ENCODE measurements around the gene USH1C.

The USH1C gene

DNA sequence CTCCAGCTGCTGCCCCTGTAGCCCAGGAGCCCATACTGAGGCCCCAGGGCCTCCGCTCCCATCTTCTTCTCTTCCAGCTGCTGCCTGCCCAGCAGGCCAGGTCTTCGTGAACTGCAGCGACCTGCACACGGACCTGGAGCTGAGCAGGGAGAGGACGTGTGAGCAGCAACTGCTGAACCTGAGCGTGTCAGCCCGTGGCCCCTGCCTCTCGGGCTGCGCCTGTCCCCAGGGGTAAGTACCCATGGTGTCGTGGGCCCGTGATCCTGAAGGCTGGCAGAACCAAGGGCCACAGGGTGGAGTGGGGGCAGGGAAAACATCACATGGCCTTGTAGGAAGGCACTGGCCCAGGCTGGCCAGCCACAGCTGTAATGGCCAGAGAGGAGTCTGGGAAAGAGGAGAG lies 34.1 kb upstream of the USH1C start:
- no peak overlapping the region for H3K4me3 ChIP-seq (ENCODE audit: insufficient read depth in 1 of 2, low read depth in 1 of 2, low read length in 2 of 2)
- H4K8ac ChIP-seq (ENCODE audit: low read length): no peak overlapping the region
- H4K91ac ChIP-seq (ENCODE audit: low read length): no peak overlapping the region
- no peak overlapping the region for H2BK120ac ChIP-seq (ENCODE audit: low read depth, low read length)
- H2BK12ac ChIP-seq (ENCODE audit: low read length in 2 of 2): no peak overlapping the region
- no peak for DNase-seq
- H3K18ac ChIP-seq (ENCODE audit: low read depth in 1 of 2, low read length in 2 of 2): no peak overlapping the region
- no peak overlapping the region for H2BK5ac ChIP-seq (ENCODE audit: low read depth, low read length, poor library complexity, severe bottlenecking)
- H2AFZ ChIP-seq (ENCODE audit: low read depth, low read length): no peak overlapping the region
- no peak overlapping the region for H2BK15ac ChIP-seq (ENCODE audit: low read depth, poor library complexity, severe bottlenecking)
- H3K27me3 ChIP-seq (ENCODE audit: control insufficient read depth in 1 of 2, insufficient read depth in 1 of 2, low read length in 2 of 2): peaks cover 8 to 74% of the 10 kb centered on the region in 2 experiments
- H3K36me3 ChIP-seq (ENCODE audit: control insufficient read depth in 1 of 2, insufficient read depth in 2 of 2, low read depth in 1 of 2, low read length in 2 of 2): no peaks in the 10 kb centered on the region
- no peaks in the 10 kb centered on the region for H3K9me3 ChIP-seq (ENCODE audit: control insufficient read depth, low read length)
- no peak overlapping the region for H3K23ac ChIP-seq (ENCODE audit: low read length in 2 of 2)
- H3K4me2 ChIP-seq (ENCODE audit: low read length, poor library complexity, severe bottlenecking): no peak overlapping the region
- no peak overlapping the region for H2AK5ac ChIP-seq (ENCODE audit: low read length, severe bottlenecking)
- no peaks in the 10 kb centered on the region for H3K4me1 ChIP-seq (ENCODE audit: control insufficient read depth, insufficient read depth, low read depth, low read length)
- H3K79me1 ChIP-seq (replicated peaks; ENCODE audit: low read length, poor library complexity, severe bottlenecking): no peaks in the 10 kb centered on the region
- no peak overlapping the region for H3K14ac ChIP-seq (ENCODE audit: low read length in 2 of 2)
- no peak overlapping the region for H3K27ac ChIP-seq (ENCODE audit: low read length, poor library complexity, severe bottlenecking)
- H3K9ac ChIP-seq (ENCODE audit: low read length): no peak overlapping the region
- 90% methylated on average over 11 of the region's 11 CpGs for WGBS
- H3K4ac ChIP-seq (ENCODE audit: low read depth in 1 of 2, low read length in 2 of 2): no peak overlapping the region

DNA sequence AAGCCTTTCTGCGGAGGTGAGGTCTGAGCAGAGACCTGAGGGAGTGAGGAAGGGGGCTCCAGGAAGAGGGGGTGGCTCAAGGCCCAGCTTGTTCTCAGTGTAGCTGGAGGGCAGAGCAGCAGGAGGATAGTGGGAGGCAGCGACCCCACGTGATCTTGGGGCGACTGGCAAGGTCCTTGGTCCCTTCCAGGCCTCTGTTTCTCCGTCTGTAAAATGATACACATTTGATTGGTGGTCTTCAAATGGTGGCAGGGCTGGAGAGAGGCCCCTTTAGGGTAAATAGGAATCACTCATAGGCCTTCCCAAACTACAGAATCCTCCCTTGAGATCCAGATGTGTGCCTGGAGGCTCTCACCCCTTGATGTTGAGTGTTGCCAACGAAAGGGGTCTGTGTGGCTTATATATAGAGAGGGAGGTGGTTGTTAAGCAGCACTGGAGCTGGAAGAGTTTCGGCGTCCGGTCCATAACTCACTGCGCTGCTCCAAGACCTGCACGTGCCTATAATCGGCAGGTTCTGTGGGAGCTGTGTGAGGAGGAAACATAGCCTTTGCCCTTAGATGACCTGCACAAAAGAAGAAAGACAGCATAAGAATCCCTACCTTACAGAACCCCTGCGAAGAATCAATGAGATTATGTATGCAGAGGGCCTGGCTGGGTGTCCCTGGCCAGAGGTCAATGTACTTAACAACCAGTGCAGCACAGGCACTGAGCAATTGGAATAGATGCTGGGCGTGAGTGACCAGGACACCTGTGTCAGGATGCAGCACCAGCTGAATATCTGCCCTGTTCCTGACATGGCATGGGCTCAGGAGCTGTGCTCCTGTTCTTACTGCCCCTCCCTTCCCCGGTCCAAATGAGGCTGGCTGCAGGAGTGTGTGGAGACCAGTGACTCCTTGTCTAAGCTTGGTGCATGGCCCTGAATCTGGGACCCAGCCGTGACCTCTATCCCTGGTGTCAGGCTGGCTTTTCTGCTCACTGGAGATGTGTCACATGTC lies 31.5 kb upstream of the USH1C start:
- no peak overlapping the region for H3K14ac ChIP-seq (ENCODE audit: low read length in 2 of 2)
- no peak overlapping the region for H2AK5ac ChIP-seq (ENCODE audit: low read length, severe bottlenecking)
- H2BK5ac ChIP-seq (ENCODE audit: low read depth, low read length, poor library complexity, severe bottlenecking): no peak overlapping the region
- H3K36me3 ChIP-seq (ENCODE audit: control insufficient read depth in 1 of 2, insufficient read depth in 2 of 2, low read depth in 1 of 2, low read length in 2 of 2): no peaks in the 10 kb centered on the region
- H2BK120ac ChIP-seq (ENCODE audit: low read depth, low read length): no peak overlapping the region
- H2BK15ac ChIP-seq (ENCODE audit: low read depth, poor library complexity, severe bottlenecking): no peak overlapping the region
- H2AFZ ChIP-seq (ENCODE audit: low read depth, low read length): no peak overlapping the region
- no peak overlapping the region for H3K27ac ChIP-seq (ENCODE audit: low read length, poor library complexity, severe bottlenecking)
- peaks cover 9 to 82% of the 10 kb centered on the region in 2 experiments for H3K27me3 ChIP-seq (ENCODE audit: control insufficient read depth in 1 of 2, insufficient read depth in 1 of 2, low read length in 2 of 2)
- no peak for DNase-seq
- H3K18ac ChIP-seq (ENCODE audit: low read depth in 1 of 2, low read length in 2 of 2): no peak overlapping the region
- no peak overlapping the region for H4K8ac ChIP-seq (ENCODE audit: low read length)
- no peak overlapping the region for H3K9ac ChIP-seq (ENCODE audit: low read length)
- H3K79me1 ChIP-seq (replicated peaks; ENCODE audit: low read length, poor library complexity, severe bottlenecking): no peaks in the 10 kb centered on the region
- WGBS: 76% methylated on average over 14 of the region's 16 CpGs
- H2BK12ac ChIP-seq (ENCODE audit: low read length in 2 of 2): no peak overlapping the region
- H3K4me1 ChIP-seq (ENCODE audit: control insufficient read depth, insufficient read depth, low read depth, low read length): no peaks in the 10 kb centered on the region
- H3K4ac ChIP-seq (ENCODE audit: low read depth in 1 of 2, low read length in 2 of 2): no peak overlapping the region
- H4K91ac ChIP-seq (ENCODE audit: low read length): no peak overlapping the region
- H3K4me3 ChIP-seq (ENCODE audit: insufficient read depth in 1 of 2, low read depth in 1 of 2, low read length in 2 of 2): no peak overlapping the region
- H3K23ac ChIP-seq (ENCODE audit: low read length in 2 of 2): no peak overlapping the region
- no peak overlapping the region for H3K4me2 ChIP-seq (ENCODE audit: low read length, poor library complexity, severe bottlenecking)
- H3K9me3 ChIP-seq (ENCODE audit: control insufficient read depth, low read length): no peaks in the 10 kb centered on the region

DNA sequence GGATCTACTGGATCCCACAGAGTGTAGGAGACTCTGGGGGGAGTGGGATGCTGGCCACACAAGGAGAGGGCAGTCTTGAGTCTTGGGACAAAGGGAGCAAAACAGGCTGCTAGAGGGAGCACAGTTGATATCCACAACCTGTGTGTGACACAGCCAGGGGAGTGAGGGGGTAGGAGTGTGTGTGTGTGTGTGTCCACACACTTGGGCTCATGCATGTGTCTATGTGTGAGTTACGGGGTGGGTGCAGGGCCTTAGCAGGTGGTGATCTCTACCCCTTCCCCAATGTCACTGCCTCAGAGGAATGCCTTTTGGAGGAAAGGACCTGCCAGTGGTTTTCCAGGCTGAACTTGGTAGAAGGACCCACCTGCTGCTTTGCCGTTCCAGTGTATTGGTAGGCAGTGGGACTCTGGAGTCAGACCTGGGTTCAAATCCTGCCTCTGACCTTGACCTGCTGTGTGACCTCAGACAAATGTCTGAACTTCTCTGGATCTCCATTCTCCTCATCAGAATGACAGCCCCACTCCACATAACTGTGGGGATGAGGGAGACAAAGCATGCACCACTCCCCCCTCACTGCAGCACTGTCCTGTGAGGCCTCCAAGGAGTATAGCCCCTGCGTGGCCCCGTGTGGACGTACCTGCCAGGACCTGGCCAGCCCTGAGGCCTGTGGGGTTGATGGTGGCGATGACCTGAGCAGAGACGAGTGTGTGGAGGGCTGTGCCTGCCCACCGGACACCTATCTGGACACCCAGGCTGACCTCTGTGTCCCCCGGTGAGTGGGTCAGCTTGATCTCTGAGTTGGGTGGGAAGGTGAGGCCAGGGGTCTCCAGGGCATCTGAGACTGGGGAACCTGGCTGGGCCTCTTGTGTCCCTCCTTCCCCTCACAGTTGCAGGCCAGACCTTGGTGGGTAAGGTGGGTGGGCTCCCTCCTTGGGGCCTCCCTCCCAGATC lies 30.2 kb upstream of the USH1C start:
- Histone ChIP-seq H2BK120ac (ENCODE audit: low read depth, low read length) (no peak overlapping the region), H3K36me3 (ENCODE audit: control insufficient read depth in 1 of 2, insufficient read depth in 2 of 2, low read depth in 1 of 2, low read length in 2 of 2) (no peaks in the 10 kb centered on the region), H3K9me3 (ENCODE audit: control insufficient read depth, low read length) (no peaks in the 10 kb centered on the region), H2AK5ac (ENCODE audit: low read length, severe bottlenecking) (no peak overlapping the region), H3K4me1 (ENCODE audit: control insufficient read depth, insufficient read depth, low read depth, low read length) (no peaks in the 10 kb centered on the region), H4K8ac (ENCODE audit: low read length) (no peak overlapping the region), H3K4ac (ENCODE audit: low read depth in 1 of 2, low read length in 2 of 2) (no peak overlapping the region), H2BK12ac (ENCODE audit: low read length in 2 of 2) (no peak overlapping the region), H3K18ac (ENCODE audit: low read depth in 1 of 2, low read length in 2 of 2) (no peak overlapping the region), H4K91ac (ENCODE audit: low read length) (no peak overlapping the region), H3K14ac (ENCODE audit: low read length in 2 of 2) (peak overlapping the region in 1 of 2 experiments; percentile 48), H2AFZ (ENCODE audit: low read depth, low read length) (no peak overlapping the region), H3K9ac (ENCODE audit: low read length) (no peak overlapping the region), H3K4me3 (ENCODE audit: insufficient read depth in 1 of 2, low read depth in 1 of 2, low read length in 2 of 2) (no peak overlapping the region), H3K79me1 (replicated peaks; ENCODE audit: low read length, poor library complexity, severe bottlenecking) (no peaks in the 10 kb centered on the region), H3K27me3 (ENCODE audit: control insufficient read depth in 1 of 2, insufficient read depth in 1 of 2, low read length in 2 of 2) (peaks cover 6 to 76% of the 10 kb centered on the region in 2 experiments), H3K23ac (ENCODE audit: low read length in 2 of 2) (no peak overlapping the region), H2BK5ac (ENCODE audit: low read depth, low read length, poor library complexity, severe bottlenecking) (no peak overlapping the region), H3K27ac (ENCODE audit: low read length, poor library complexity, severe bottlenecking) (no peak overlapping the region), H2BK15ac (ENCODE audit: low read depth, poor library complexity, severe bottlenecking) (no peak overlapping the region), H3K4me2 (ENCODE audit: low read length, poor library complexity, severe bottlenecking) (no peak overlapping the region)
- no peak for DNase-seq
- 86% methylated on average over 8 of the region's 9 CpGs for WGBS

DNA sequence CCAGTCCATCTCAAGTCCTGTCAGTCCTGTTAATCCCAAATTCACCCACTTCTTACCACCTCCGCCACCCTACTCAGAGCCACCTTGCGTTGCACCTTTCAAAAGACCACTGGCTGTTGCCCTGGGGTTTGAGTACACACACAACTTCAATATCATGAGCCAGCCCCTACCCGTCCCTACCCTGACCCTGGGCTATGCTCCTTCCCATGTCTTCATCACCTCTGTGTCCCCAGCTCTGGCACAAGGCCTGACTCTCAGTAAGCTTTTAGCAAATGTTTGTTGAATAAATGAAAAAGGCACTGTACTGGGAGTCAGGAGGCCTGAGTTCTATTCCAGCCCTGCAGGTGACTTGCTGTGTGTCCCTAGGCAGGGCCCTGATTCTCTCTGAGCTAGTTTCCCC lies 29.3 kb upstream of the USH1C start:
- Histone ChIP-seq H3K4me3 (ENCODE audit: insufficient read depth in 1 of 2, low read depth in 1 of 2, low read length in 2 of 2) (no peak overlapping the region), H4K8ac (ENCODE audit: low read length) (no peak overlapping the region), H3K79me1 (replicated peaks; ENCODE audit: low read length, poor library complexity, severe bottlenecking) (no peaks in the 10 kb centered on the region), H3K4ac (ENCODE audit: low read depth in 1 of 2, low read length in 2 of 2) (no peak overlapping the region), H2AFZ (ENCODE audit: low read depth, low read length) (no peak overlapping the region), H3K27me3 (ENCODE audit: control insufficient read depth in 1 of 2, insufficient read depth in 1 of 2, low read length in 2 of 2) (peaks cover 5 to 67% of the 10 kb centered on the region in 2 experiments), H2BK12ac (ENCODE audit: low read length in 2 of 2) (no peak overlapping the region), H3K14ac (ENCODE audit: low read length in 2 of 2) (no peak overlapping the region), H3K4me1 (ENCODE audit: control insufficient read depth, insufficient read depth, low read depth, low read length) (no peaks in the 10 kb centered on the region), H2AK5ac (ENCODE audit: low read length, severe bottlenecking) (no peak overlapping the region), H3K23ac (ENCODE audit: low read length in 2 of 2) (no peak overlapping the region), H4K91ac (ENCODE audit: low read length) (no peak overlapping the region), H2BK5ac (ENCODE audit: low read depth, low read length, poor library complexity, severe bottlenecking) (no peak overlapping the region), H3K9me3 (ENCODE audit: control insufficient read depth, low read length) (no peaks in the 10 kb centered on the region), H3K18ac (ENCODE audit: low read depth in 1 of 2, low read length in 2 of 2) (no peak overlapping the region), H3K9ac (ENCODE audit: low read length) (no peak overlapping the region), H3K36me3 (ENCODE audit: control insufficient read depth in 1 of 2, insufficient read depth in 2 of 2, low read depth in 1 of 2, low read length in 2 of 2) (no peaks in the 10 kb centered on the region), H3K4me2 (ENCODE audit: low read length, poor library complexity, severe bottlenecking) (no peak overlapping the region), H2BK120ac (ENCODE audit: low read depth, low read length) (no peak overlapping the region), H3K27ac (ENCODE audit: low read length, poor library complexity, severe bottlenecking) (no peak overlapping the region), H2BK15ac (ENCODE audit: low read depth, poor library complexity, severe bottlenecking) (no peak overlapping the region)
- WGBS: 88% methylated on average over 3 of the region's 3 CpGs
- DNase-seq: no peak

Data from mesenchymal stem cell (in vitro differentiated cells and primary cell).